Lower leg skin (tissue), 4 donors: ENCODE measurements around the gene APP. TPM values are rescaled to one million over a fixed set of nuclear protein-coding genes. Genes with fewer than 3 reads are reported as not detected.

ENCODE experiments used
- DNase-seq, 2 donors: peaks; one replicate each; pipeline ENCODE4 v3.0.0-alpha.2; 2019; ENCODE audit warnings: low spot score in 2 of 2
- H3K4me3 ChIP-seq: fragments of 200-600 bp; sonication (generic); 2 replicates; pipeline ENCODE4 v1.5.1; 2017; ENCODE audit warnings: mild to moderate bottlenecking, low read depth; ENCODE audit not compliant: poor library complexity, severe bottlenecking
- CTCF ChIP-seq, 3 donors: fragments of 450-650 bp; IDR thresholded peaks; one replicate each; pipeline ENCODE4 v1.5.1; 2016; ENCODE audit warnings: antibody characterized with exemption in 3 of 3, mild to moderate bottlenecking in 3 of 3, moderate library complexity in 2 of 3
- POLR2A ChIP-seq, 2 donors: fragments of 450-650 bp; IDR thresholded peaks; one replicate each; pipeline ENCODE4 v1.6.1; 2016 to 2017; ENCODE audit warnings: antibody characterized with exemption in 2 of 2, mild to moderate bottlenecking in 1 of 2, moderate library complexity in 1 of 2
- WGBS, 2 donors: methylation state at CpG; one replicate each; pipeline ENCODE4 v1.1.5; 2018; 5-methylcytosine and 5-hydroxymethylcytosine counted together
- intact Hi-C: fragments of 100-400 bp; cut with DNase I; formaldehyde crosslinking; loops from one replicate; pipeline ENCODE4 v1.15.0; 2023; ENCODE audit warnings: low total_unique reads
- total RNA-seq, 4 donors: library from RNA; depleted of rRNA; stranded (reverse); fragments of >200 nt; gene quantifications; one replicate each; pipeline ENCODE4 v1.1.0, GENCODE V29; 2016

Gene APP
- total RNA-seq, 4 donors from 2014 or later: 240 to 403 (median 331) TPM

GRCh38 chr21:26185021-26185420, 14.5 kb upstream of the APP start:
- WGBS, 2 donors: 51 to 79% methylated on average over 2 of the region's 2 CpGs
- DNase-seq: no peak
- TF ChIP-seq CTCF (IDR thresholded peaks at IDR 0.05): no peak
- no peak for TF ChIP-seq POLR2A (IDR thresholded peaks at IDR 0.05)
- H3K4me3 ChIP-seq: no peak overlapping the region
- intact Hi-C loops: no loop called here

GRCh38 chr21:26179501-26179900, 8.9 kb upstream of the APP start:
- intact Hi-C loops: no loop called here
- TF ChIP-seq POLR2A (IDR thresholded peaks at IDR 0.05): no peak
- no peak for TF ChIP-seq CTCF (IDR thresholded peaks at IDR 0.05)
- WGBS, 2 donors: 84 to 88% methylated on average over 4 of the region's 4 CpGs
- DNase-seq: no peak
- H3K4me3 ChIP-seq: no peak overlapping the region

- H3K4me3 ChIP-seq: no peak overlapping the region
- DNase-seq: no peak
- intact Hi-C loops: no loop called here
- TF ChIP-seq POLR2A (IDR thresholded peaks at IDR 0.05) (no peak), CTCF (IDR thresholded peaks at IDR 0.05) (no peak)
- WGBS, 2 donors: 80 to 93% methylated on average over 5 of the region's 5 CpGs
Observed at GRCh38 chr21:26177746-26178426, 7.3 kb upstream of the APP start.

GRCh38 chr21:26177187-26177586, 6.6 kb upstream of the APP start:
- peak in 1 of 2 donors; percentile 30 for DNase-seq
- 34 to 39% methylated on average over 5 of the region's 5 CpGs for whole genome bisulfite sequencing, 2 donors
- no peak for TF ChIP-seq CTCF (IDR thresholded peaks at IDR 0.05)
- TF ChIP-seq POLR2A (IDR thresholded peaks at IDR 0.05): no peak
- intact Hi-C loops: no loop called here
- H3K4me3 ChIP-seq: no peak overlapping the region

GRCh38 chr21:26171258-26172100, 909 bp upstream of the APP start:
- no peak for DNase-seq
- no peak for TF ChIP-seq POLR2A (IDR thresholded peaks at IDR 0.05)
- TF ChIP-seq CTCF (IDR thresholded peaks at IDR 0.05): no peak
- intact Hi-C loops: loop anchor here (5.0 kb wide), 1 partner anchor 279 kb away; no protein-coding TSS in a partner anchor
- H3K4me3 ChIP-seq: peak overlapping the region; percentile 73
- 58 to 64% methylated on average over 17 of the region's 17 CpGs for WGBS, 2 donors
